Measurements from ENCODE around the gene GNLY.

DNA sequence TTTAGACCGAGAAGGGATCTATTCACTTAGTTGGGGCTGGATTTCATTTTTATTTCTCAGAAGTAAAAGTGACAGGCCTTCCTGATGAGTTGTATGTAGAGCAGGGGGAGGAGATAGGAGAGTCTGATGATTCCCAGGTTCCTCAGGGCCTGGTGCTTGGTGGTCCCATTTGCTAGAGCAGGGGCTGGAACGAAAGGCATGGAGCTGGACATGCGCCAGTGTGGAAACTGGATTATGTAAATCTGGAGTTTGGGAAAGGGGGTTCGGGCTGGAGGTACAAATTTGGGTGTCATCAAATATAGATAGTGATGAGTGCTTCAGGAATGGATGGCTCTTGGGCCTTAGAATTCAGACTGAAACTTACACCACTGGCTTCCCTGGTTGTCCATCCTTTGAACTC lies 27.5 kb downstream of the GNLY start:
- TF ChIP-seq, protein P1, sequence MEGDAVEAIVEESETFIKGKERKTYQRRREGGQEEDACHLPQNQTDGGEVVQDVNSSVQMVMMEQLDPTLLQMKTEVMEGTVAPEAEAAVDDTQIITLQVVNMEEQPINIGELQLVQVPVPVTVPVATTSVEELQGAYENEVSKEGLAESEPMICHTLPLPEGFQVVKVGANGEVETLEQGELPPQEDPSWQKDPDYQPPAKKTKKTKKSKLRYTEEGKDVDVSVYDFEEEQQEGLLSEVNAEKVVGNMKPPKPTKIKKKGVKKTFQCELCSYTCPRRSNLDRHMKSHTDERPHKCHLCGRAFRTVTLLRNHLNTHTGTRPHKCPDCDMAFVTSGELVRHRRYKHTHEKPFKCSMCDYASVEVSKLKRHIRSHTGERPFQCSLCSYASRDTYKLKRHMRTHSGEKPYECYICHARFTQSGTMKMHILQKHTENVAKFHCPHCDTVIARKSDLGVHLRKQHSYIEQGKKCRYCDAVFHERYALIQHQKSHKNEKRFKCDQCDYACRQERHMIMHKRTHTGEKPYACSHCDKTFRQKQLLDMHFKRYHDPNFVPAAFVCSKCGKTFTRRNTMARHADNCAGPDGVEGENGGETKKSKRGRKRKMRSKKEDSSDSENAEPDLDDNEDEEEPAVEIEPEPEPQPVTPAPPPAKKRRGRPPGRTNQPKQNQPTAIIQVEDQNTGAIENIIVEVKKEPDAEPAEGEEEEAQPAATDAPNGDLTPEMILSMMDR (IDR thresholded peaks at IDR 0.05): no peak
- TF ChIP-seq POLR2A (IDR thresholded peaks at IDR 0.05): no peak

Data from Peyer's patch (tissue), 4 donors.